A549 (cell line): ENCODE measurements around the gene FGF5. TPM values are rescaled to one million over a fixed set of nuclear protein-coding genes. Genes with fewer than 3 reads are reported as not detected.

Source experiments
- ATAC-seq, 2 experiments: fragments of 200-7000 bp in 1 of 2; fragments of >200 bp in 1 of 2; cut with Nextera tagmentation in 1 of 2; cut with Tn5 transposase in 1 of 2; 3 replicates each; pipeline versions ENCODE4 v1.8.0 to v1.9.1; 2018 to 2020; ENCODE audit warnings: mild to moderate bottlenecking in 1 of 2, moderate library complexity in 1 of 2
- CTCF ChIA-PET: fragments of 300-600 bp; sonication (Branson Sonifier 250); formaldehyde crosslinking; extraction: SDS; loops from one replicate; lab custom pipeline; 2021; ENCODE audit warnings: antibody characterized with exemption, inconsistent platforms; lab: Yijun Ruan, JAX
- POLR2A ChIA-PET: fragments of 350-600 bp; formaldehyde crosslinking; extraction: SDS; loops from one replicate; lab custom pipeline; 2021; ENCODE audit warnings: antibody characterized with exemption, inconsistent platforms; lab: Yijun Ruan, JAX
- DNase-seq, 2 experiments: peaks; one replicate each; pipeline versions ENCODE4 v3.0.0 to v3.0.0-alpha.2; 2011 to 2016; ENCODE audit warnings: low read depth in 1 of 2, low spot score in 1 of 2
- FAIRE-seq: peaks from 2 replicates; lab custom pipeline; 2011; peaks lifted over from hg19 to GRCh38; lab: Jason Lieb, UNC
- H3K27ac ChIP-seq, 2 experiments: fragments of >200 bp; sonication (Bioruptor Twin); formaldehyde crosslinking; 3 replicates each; pipeline ENCODE4 v1.5.1; 2016 to 2017
- H3K4me1 ChIP-seq: fragments of >200 bp; sonication (Bioruptor Twin); formaldehyde crosslinking; 3 replicates; pipeline ENCODE4 v1.6.1; 2016
- H3K4me2 ChIP-seq: fragments of >200 bp; sonication (Bioruptor Twin); formaldehyde crosslinking; 3 replicates; pipeline ENCODE4 v1.6.1; 2016
- H3K4me3 ChIP-seq: fragments of >200 bp; sonication (Bioruptor Twin); formaldehyde crosslinking; 3 replicates; pipeline ENCODE4 v1.5.1; 2016
- H3K9me3 ChIP-seq: fragments of >200 bp; sonication (Bioruptor Twin); formaldehyde crosslinking; 3 replicates; pipeline ENCODE4 v1.6.1; 2016
- BHLHE40 ChIP-seq: IDR thresholded peaks from 2 replicates; pipeline ENCODE4 v1.6.1; 2012; ENCODE audit warnings: low read depth, low read length, inconsistent platforms
- CBX2 ChIP-seq: fragments of 200-600 bp; sonication (generic); IDR thresholded peaks from 2 replicates; pipeline ENCODE4 v1.6.1; 2016; ENCODE audit warnings: low read depth, mild to moderate bottlenecking, borderline replicate concordance
- CEBPB ChIP-seq, 2 experiments: fragments of >200 bp in 1 of 2; sonication (Bioruptor Twin) in 1 of 2; formaldehyde crosslinking in 1 of 2; IDR thresholded peaks; 2 replicates each; pipeline ENCODE4 v1.6.1; 2012 to 2016
- CHD2 ChIP-seq: fragments of 150-350 bp; IDR thresholded peaks from 2 replicates; pipeline ENCODE4 v1.6.1; 2014; ENCODE audit warnings: low read length; ENCODE audit not compliant: partially characterized antibody
- CTCF ChIP-seq: fragments of >200 bp; sonication (Bioruptor Twin); formaldehyde crosslinking; IDR thresholded peaks from 3 replicates; pipeline ENCODE4 v1.5.1; 2016
- EHF ChIP-seq: fragments of 250-450 bp; sonication (Bioruptor Pico); IDR thresholded peaks from 2 replicates; pipeline ENCODE4 v1.5.0; 2020; ENCODE audit warnings: mild to moderate bottlenecking
- FOSB ChIP-seq: fragments of 250-450 bp; sonication (Bioruptor Pico); IDR thresholded peaks from 2 replicates; pipeline ENCODE4 v1.5.0; 2020; ENCODE audit warnings: mild to moderate bottlenecking, moderate library complexity
- GATA3 ChIP-seq: IDR thresholded peaks from 2 replicates; pipeline ENCODE4 v1.6.1; 2012; ENCODE audit warnings: borderline replicate concordance
- HDAC2 ChIP-seq: fragments of 200-600 bp; sonication (generic); IDR thresholded peaks from 2 replicates; pipeline ENCODE4 v1.6.1; 2016
- HEYL ChIP-seq: fragments of 250-450 bp; sonication (Bioruptor Pico); IDR thresholded peaks from 2 replicates; pipeline ENCODE4 v1.8.0; 2021; ENCODE audit warnings: mild to moderate bottlenecking, moderate library complexity
- HOXB5 ChIP-seq: fragments of 250-450 bp; sonication (Bioruptor Pico); IDR thresholded peaks from 2 replicates; pipeline ENCODE4 v1.5.0; 2020; ENCODE audit warnings: mild to moderate bottlenecking, moderate library complexity
- MAFK ChIP-seq: fragments of 450-650 bp; IDR thresholded peaks from 2 replicates; pipeline ENCODE4 v1.6.1; 2014; ENCODE audit not compliant: partially characterized antibody
- PBX3 ChIP-seq: IDR thresholded peaks from 2 replicates; pipeline ENCODE4 v1.6.1; 2012
- POLR2A ChIP-seq: IDR thresholded peaks from 2 replicates; pipeline ENCODE4 v1.6.1; 2012; ENCODE audit warnings: mild to moderate bottlenecking, low read length
- SMC3 ChIP-seq: fragments of >200 bp; sonication (Bioruptor Twin); formaldehyde crosslinking; IDR thresholded peaks from 3 replicates; pipeline ENCODE4 v1.6.1; 2018; ENCODE audit warnings: inconsistent platforms
- TP53 ChIP-seq: fragments of 250-450 bp; sonication (Bioruptor Pico); IDR thresholded peaks from 2 replicates; pipeline ENCODE4 v1.5.0; 2021; ENCODE audit warnings: mild to moderate bottlenecking, moderate library complexity
- USF2 ChIP-seq: fragments of 450-650 bp; IDR thresholded peaks from 2 replicates; pipeline ENCODE4 v1.6.1; 2014; ENCODE audit warnings: antibody characterized with exemption
- ZFP36 ChIP-seq: fragments of 450-650 bp; IDR thresholded peaks from 2 replicates; pipeline ENCODE4 v1.6.1; 2014; ENCODE audit warnings: borderline replicate concordance; ENCODE audit not compliant: partially characterized antibody
- ZNF302 ChIP-seq: fragments of 250-450 bp; sonication (Bioruptor Pico); IDR thresholded peaks from 2 replicates; pipeline ENCODE4 v1.9.0; 2021; ENCODE audit warnings: inconsistent platforms, mild to moderate bottlenecking, moderate library complexity
- ZSCAN20 ChIP-seq: fragments of 250-450 bp; sonication (Bioruptor Pico); IDR thresholded peaks from 2 replicates; pipeline ENCODE4 v1.8.0; 2022; ENCODE audit warnings: mild to moderate bottlenecking, moderate library complexity
- WGBS: methylation state at CpG from one replicate; pipeline ENCODE4 v1.1.6; 2017; ENCODE audit errors: missing lambda C conversion rate; 5-methylcytosine and 5-hydroxymethylcytosine counted together
- polyA plus RNA-seq, 4 experiments: library from polyadenylated mRNA; depleted of rRNA in 3 of 4; stranded (reverse); fragments of >200 nt; fragmentation: RNase III in 1 of 4; extraction: RNeasy Plus Mini Kit Qiagen cat#74134 plus additional on column Dnase treatment in 1 of 4; gene quantifications; 2 replicates in 3 of 4; 3 replicates in 1 of 4; pipeline ENCODE4 v1.2.3, GENCODE V29; 2011 to 2017
- TF ChIP-seq, protein P1 (sequence below): IDR thresholded peaks from 2 replicates; pipeline ENCODE4 v1.6.1; 2012; ENCODE audit warnings: low read depth, borderline replicate concordance
- TF ChIP-seq, protein P2 (sequence below): fragments of 250-450 bp; sonication (Bioruptor Pico); IDR thresholded peaks from 2 replicates; pipeline ENCODE4 v1.5.0; 2021; ENCODE audit warnings: mild to moderate bottlenecking, moderate library complexity, borderline replicate concordance
- TF ChIP-seq, protein P3 (sequence below): fragments of >200 bp; sonication (Bioruptor Twin); formaldehyde crosslinking; IDR thresholded peaks from 3 replicates; pipeline ENCODE4 v1.6.1; 2016

The FGF5 gene
- polyA plus RNA-seq, 2 of the 4 experiments (the other 2 are of a cell fraction) = 0.21 TPM; not detected in 1

DNA sequence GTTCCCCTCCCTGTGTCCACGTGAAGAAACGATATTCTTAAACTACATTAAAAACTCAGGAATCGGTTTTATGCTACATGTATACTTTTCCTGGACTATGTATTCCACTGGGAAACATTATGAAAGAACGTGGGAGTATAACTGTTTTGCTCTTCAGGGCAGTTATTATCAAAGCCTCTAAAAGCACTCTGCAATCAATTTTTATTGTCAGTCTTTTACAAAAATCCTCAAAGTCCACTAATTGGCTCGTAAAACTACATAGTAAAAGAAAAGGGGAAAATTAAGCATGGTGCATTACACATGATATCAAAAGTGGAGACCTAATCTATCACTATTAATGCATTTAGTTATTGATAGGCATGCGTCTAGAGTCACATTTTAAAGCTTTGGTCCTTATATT is 57.7 kb downstream of the FGF5 start:
- ATAC-seq (no peak), FAIRE-seq (no peak), DNase-seq (no peak)
- WGBS = 36% methylated on average over 6 of the region's 6 CpGs
- POLR2A ChIA-PET = no interaction called here
- CTCF ChIA-PET = no interaction called here
- no peaks in the 10 kb centered on the region for H3K9me3 ChIP-seq
- TF ChIP-seq, protein P1, sequence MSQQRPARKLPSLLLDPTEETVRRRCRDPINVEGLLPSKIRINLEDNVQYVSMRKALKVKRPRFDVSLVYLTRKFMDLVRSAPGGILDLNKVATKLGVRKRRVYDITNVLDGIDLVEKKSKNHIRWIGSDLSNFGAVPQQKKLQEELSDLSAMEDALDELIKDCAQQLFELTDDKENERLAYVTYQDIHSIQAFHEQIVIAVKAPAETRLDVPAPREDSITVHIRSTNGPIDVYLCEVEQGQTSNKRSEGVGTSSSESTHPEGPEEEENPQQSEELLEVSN = no peak
- TF ChIP-seq HEYL (CRISPR knock-in tag) (no peak), CHD2 (no peak), GATA3 (no peak), EHF (CRISPR knock-in tag) (no peak), ZFP36 (no peak)
- TF ChIP-seq, all 56 proteins: peak for 0
- Histone ChIP-seq H3K27ac (no peak overlapping the region), H3K4me1 (no peaks in the 10 kb centered on the region), H3K4me2 (no peak overlapping the region), H3K4me3 (no peak overlapping the region)

DNA sequence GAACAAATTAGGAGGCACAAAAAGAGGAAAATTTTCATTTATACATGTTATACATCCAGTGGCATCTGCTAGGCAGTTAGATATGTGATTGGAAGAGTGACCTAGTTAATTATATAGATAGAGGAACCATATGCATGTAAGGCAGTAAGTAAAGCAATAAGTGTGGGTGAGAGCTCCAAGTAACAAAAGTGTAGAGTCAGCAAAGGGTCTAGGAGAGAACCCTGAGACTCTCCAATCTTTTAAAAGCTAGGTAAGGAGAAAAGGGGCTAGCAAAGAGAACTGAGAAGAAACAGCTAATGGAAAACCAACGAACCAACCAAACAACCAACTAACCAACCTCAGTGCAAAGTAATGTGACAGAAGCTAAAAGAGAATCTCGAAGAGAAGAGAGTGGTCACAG is 65.2 kb downstream of the FGF5 start:
- ChIA-PET CTCF (interaction anchor here (0.5 kb wide), 1 partner anchor 62 kb away, joined by 3 read pairs; no protein-coding TSS in a partner anchor), POLR2A (no interaction called here)
- H3K27ac ChIP-seq = no peak overlapping the region
- no peak for TF ChIP-seq CTCF
- TF ChIP-seq, all 56 proteins: peak for 0
- Histone ChIP-seq H3K4me1 (0 out of 3 replicates have a peak, but pooled peaks cover 4% of the 10 kb centered on the region), H3K9me3 (no peaks in the 10 kb centered on the region), H3K4me2 (no peak overlapping the region), H3K4me3 (no peak overlapping the region)
- ATAC-seq (no peak), DNase-seq (no peak), FAIRE-seq (no peak)
- 8% methylated on average over 2 of the region's 2 CpGs for WGBS

DNA sequence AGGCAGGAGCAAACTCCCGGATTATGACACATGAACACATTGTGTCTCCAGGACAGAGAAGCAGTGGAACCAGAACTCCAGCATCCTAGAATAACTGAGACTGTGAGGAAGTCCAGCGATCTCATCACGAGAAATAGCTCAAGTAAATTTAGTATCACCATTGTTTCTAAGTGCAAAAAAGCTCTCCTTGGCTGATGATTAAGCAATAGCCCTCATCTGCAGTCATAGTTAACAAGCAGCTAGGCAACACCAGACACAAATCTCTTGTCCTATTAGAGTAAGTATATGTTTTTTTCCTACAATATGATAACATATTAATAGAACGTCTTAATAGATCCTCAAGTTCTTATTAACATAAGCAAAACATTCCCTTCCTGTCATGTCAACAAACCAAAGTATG is 66.7 kb downstream of the FGF5 start:
- H3K27ac ChIP-seq = no peak overlapping the region
- ChIA-PET CTCF (interaction anchor here (2.1 kb wide), 1 partner anchor 29 kb away, joined by 4 read pairs; no protein-coding TSS in a partner anchor), POLR2A (no interaction called here)
- TF ChIP-seq PBX3 (no peak), HDAC2 (no peak), BHLHE40 (no peak), HOXB5 (CRISPR knock-in tag) (no peak), MAFK (no peak), ZNF302 (CRISPR knock-in tag) (no peak), SMC3 (no peak), EHF (CRISPR knock-in tag) (no peak), TP53 (CRISPR knock-in tag) (no peak), ZSCAN20 (CRISPR knock-in tag) (no peak), CEBPB (IDR thresholded peaks at IDR 0.05) (no peak), USF2 (no peak), ZFP36 (no peak), FOSB (CRISPR knock-in tag) (no peak), CBX2 (no peak), POLR2A (no peak)
- TF ChIP-seq, protein P2, sequence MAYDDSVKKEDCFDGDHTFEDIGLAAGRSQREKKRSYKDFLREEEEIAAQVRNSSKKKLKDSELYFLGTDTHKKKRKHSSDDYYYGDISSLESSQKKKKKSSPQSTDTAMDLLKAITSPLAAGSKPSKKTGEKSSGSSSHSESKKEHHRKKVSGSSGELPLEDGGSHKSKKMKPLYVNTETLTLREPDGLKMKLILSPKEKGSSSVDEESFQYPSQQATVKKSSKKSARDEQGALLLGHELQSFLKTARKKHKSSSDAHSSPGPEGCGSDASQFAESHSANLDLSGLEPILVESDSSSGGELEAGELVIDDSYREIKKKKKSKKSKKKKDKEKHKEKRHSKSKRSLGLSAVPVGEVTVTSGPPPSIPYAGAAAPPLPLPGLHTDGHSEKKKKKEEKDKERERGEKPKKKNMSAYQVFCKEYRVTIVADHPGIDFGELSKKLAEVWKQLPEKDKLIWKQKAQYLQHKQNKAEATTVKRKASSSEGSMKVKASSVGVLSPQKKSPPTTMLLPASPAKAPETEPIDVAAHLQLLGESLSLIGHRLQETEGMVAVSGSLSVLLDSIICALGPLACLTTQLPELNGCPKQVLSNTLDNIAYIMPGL (CRISPR knock-in tag) = no peak
- TF ChIP-seq, protein P3, sequence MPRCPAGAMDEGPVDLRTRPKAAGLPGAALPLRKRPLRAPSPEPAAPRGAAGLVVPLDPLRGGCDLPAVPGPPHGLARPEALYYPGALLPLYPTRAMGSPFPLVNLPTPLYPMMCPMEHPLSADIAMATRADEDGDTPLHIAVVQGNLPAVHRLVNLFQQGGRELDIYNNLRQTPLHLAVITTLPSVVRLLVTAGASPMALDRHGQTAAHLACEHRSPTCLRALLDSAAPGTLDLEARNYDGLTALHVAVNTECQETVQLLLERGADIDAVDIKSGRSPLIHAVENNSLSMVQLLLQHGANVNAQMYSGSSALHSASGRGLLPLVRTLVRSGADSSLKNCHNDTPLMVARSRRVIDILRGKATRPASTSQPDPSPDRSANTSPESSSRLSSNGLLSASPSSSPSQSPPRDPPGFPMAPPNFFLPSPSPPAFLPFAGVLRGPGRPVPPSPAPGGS = no peak
- TF ChIP-seq, protein P1 = no peak
- H3K4me3 ChIP-seq = no peak overlapping the region
- no peaks in the 10 kb centered on the region for H3K9me3 ChIP-seq
- FAIRE-seq (no peak), DNase-seq (no peak), ATAC-seq (no peak)
- H3K4me2 ChIP-seq = no peak overlapping the region
- 0 out of 3 replicates have a peak, but pooled peaks cover 4% of the 10 kb centered on the region for H3K4me1 ChIP-seq
- 18% methylated on average over 4 of the region's 4 CpGs for WGBS
